Transverse colon (tissue), 4 donors: Measurements from ENCODE around the gene CHFR. TPM values are rescaled to one million over a fixed set of nuclear protein-coding genes. Genes with fewer than 3 reads are reported as not detected.
"Not testable (repeated sequence)": the region's sequence is repeated elsewhere in the genome, so short reads cannot be mapped to it uniquely, and the experiment has no call there.

Source experiments
- DNase-seq: peaks from one replicate; pipeline ENCODE4 v3.0.0-alpha.2; 2019
- H3K27ac ChIP-seq, 4 donors: fragments of 200-600 bp; sonication (generic); 2 replicates each; pipeline ENCODE4 v1.5.1; 2016 to 2018; ENCODE audit warnings: inconsistent platforms in 4 of 4
- H3K27me3 ChIP-seq: fragments of 200-600 bp; sonication (generic); 2 replicates; pipeline ENCODE4 v1.5.1; 2017; ENCODE audit warnings: inconsistent platforms
- H3K36me3 ChIP-seq, 4 donors: fragments of 200-600 bp; sonication (generic); 2 replicates each; pipeline ENCODE4 v1.5.1; 2017 to 2019; ENCODE audit warnings: inconsistent platforms in 4 of 4
- H3K4me1 ChIP-seq, 4 donors: fragments of 200-600 bp; sonication (generic); 2 replicates each; pipeline ENCODE4 v1.5.1; 2017 to 2020; ENCODE audit warnings: inconsistent platforms in 4 of 4
- H3K4me3 ChIP-seq, 4 donors: fragments of 200-600 bp; sonication (generic); 1 replicate in 1 of 4; 2 replicates in 3 of 4; pipeline versions ENCODE4 v1.5.1 to v1.6.1; 2017 to 2019; ENCODE audit warnings: inconsistent platforms in 4 of 4
- H3K9me3 ChIP-seq, 2 donors: fragments of 200-600 bp; sonication (generic); 2 replicates each; pipeline ENCODE4 v1.5.1; 2017 to 2019; ENCODE audit warnings: inconsistent platforms in 2 of 2
- EP300 ChIP-seq: sonication (generic); formaldehyde crosslinking; IDR thresholded peaks from one replicate; pipeline ENCODE4 v1.6.1; 2017; ENCODE audit warnings: antibody characterized with exemption, low read depth
- POLR2A ChIP-seq: fragments of 450-650 bp; IDR thresholded peaks from one replicate; pipeline ENCODE4 v1.6.1; 2016; ENCODE audit warnings: antibody characterized with exemption, mild to moderate bottlenecking, moderate library complexity
- POLR2AphosphoS5 ChIP-seq, 3 donors: sonication (generic); formaldehyde crosslinking; IDR thresholded peaks; one replicate each; pipeline ENCODE4 v1.6.1; 2016; ENCODE audit warnings: antibody characterized with exemption in 3 of 3
- WGBS, 2 donors: methylation state at CpG; one replicate each; pipeline ENCODE4 v1.1.5; 2018; ENCODE audit warnings: low coverage in 1 of 2; 5-methylcytosine and 5-hydroxymethylcytosine counted together
- in situ Hi-C, 4 donors: fragments of 200-750 bp; cut with MboI; loops; one replicate each; pipeline versions ENCODE4 v1.15.0 to v1.15.1; 2017; ENCODE audit warnings: low sequenced_read_pairs in 3 of 4, low pct_ligation_motif_present in 1 of 4, low pct_unique_long_range_greater_than_20kb in 1 of 4
- intact Hi-C: fragments of 100-400 bp; cut with DNase I; formaldehyde crosslinking; loops from one replicate; pipeline ENCODE4 v1.15.1; 2023; ENCODE audit warnings: low total_unique reads
- total RNA-seq, 4 donors: library from RNA; depleted of rRNA; stranded (reverse); fragments of >200 nt; gene quantifications; one replicate each; pipeline ENCODE4 v1.1.0, GENCODE V29; 2016
- TF ChIP-seq, protein P1 (sequence below), 5 experiments: fragments of 200-600 bp in 3 of 5; fragments of 450-650 bp in 2 of 5; sonication (generic) in 3 of 5; IDR thresholded peaks; 1 replicate in 2 of 5; 2 replicates in 3 of 5; pipeline ENCODE4 v1.5.1; 2016 to 2017; ENCODE audit warnings: antibody characterized with exemption in 5 of 5, inconsistent platforms in 3 of 5, mild to moderate bottlenecking in 2 of 5, moderate library complexity in 1 of 5

Gene CHFR
- total RNA-seq, 4 donors from 2014 or later, result 47.7 to 132 (median 61.9) TPM

DNA sequence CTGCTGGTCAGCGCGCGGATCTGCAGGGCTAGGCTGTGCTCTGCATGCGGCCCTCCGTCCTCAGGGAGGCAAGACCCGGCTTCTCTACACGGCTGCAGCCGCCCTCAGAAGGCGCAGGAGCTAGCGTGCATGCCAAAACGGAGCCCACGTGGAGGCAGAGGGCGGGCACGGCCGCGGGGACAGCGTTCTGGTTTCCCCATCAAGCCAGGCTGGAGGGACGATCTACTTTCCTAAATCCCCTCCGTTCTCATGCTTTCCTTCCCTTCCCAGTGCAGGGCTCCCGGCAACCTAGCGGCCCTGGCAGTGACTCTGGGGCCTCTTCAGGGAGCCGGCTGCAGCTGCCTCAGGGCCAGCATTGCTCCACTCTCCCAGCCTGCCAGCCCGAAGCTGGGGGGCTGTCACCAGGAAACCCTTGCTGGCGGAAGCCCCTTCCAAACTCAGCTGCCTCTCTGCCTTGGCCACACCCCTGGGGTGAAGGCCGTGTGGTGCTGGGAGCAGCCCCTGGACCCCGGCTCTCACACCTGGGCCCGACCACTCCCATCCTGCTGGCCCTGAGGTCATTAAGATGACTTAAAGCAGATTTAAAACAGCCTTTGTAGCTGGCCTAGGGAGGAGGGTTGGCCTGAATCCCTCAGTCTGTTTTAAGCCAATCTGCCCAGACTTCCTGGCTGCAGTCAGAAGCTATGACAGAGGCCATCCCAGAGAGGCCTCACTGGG, 49.6 kb downstream of the CHFR start:
- peak overlapping the region; percentile 54 to 79 (median 60) for H3K27ac ChIP-seq
- TF ChIP-seq, protein P1, sequence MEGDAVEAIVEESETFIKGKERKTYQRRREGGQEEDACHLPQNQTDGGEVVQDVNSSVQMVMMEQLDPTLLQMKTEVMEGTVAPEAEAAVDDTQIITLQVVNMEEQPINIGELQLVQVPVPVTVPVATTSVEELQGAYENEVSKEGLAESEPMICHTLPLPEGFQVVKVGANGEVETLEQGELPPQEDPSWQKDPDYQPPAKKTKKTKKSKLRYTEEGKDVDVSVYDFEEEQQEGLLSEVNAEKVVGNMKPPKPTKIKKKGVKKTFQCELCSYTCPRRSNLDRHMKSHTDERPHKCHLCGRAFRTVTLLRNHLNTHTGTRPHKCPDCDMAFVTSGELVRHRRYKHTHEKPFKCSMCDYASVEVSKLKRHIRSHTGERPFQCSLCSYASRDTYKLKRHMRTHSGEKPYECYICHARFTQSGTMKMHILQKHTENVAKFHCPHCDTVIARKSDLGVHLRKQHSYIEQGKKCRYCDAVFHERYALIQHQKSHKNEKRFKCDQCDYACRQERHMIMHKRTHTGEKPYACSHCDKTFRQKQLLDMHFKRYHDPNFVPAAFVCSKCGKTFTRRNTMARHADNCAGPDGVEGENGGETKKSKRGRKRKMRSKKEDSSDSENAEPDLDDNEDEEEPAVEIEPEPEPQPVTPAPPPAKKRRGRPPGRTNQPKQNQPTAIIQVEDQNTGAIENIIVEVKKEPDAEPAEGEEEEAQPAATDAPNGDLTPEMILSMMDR (IDR thresholded peaks at IDR 0.05), result no peak
- no peak for TF ChIP-seq POLR2AphosphoS5 (IDR thresholded peaks at IDR 0.05)
- TF ChIP-seq POLR2A, result no peak
- TF ChIP-seq EP300, result no peak
- H3K27me3 ChIP-seq, result no peaks in the 10 kb centered on the region
- peaks cover 0 to 27% (median 13%) of the 10 kb centered on the region in 4 donors for H3K36me3 ChIP-seq
- no peak for DNase-seq
- intact Hi-C loops, result no loop called here
- no peaks in the 10 kb centered on the region for H3K9me3 ChIP-seq
- H3K4me1 ChIP-seq, result peaks cover 7 to 15% (median 14%) of the 10 kb centered on the region in 4 donors
- in situ Hi-C loops, result no loop called here
- H3K4me3 ChIP-seq, result no peak overlapping the region
- 73 to 80% methylated on average over 9 to 27 of the region's 27 CpGs for WGBS, 2 donors

DNA sequence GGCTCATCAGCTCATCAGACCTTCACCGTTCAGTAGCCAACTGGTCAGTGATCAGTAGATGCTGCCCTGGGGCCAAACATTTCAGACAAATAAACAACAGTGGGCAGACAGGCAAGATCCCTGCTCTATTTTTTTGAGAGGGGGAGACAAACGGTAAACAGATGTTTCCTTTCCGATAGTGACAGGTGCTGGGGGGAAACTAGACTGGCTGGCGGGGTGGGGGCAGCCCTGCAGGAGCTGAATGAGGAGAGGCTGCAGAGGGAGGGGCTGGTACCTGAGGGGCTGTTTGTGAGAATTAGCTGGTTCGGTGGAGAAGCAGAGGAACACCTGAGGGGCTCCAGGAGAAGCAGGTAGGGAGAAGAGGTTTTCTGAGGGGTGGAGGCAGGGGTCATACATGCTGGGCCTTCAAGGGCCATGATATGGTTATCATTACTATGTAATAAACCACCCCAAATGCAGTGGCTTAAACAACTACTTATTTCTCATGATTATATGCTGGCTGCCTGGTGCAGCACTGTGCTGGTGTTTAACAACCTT, 50.5 kb downstream of the CHFR start:
- DNase-seq, result peak; percentile 49
- WGBS, 2 donors, result 73% methylated on average over 2 to 5 of the region's 5 CpGs
- intact Hi-C loops (no loop called here), in situ Hi-C loops (no loop called here)
- Histone ChIP-seq H3K4me1 (peaks cover 7 to 15% (median 14%) of the 10 kb centered on the region in 4 donors), H3K36me3 (peaks cover 0 to 18% (median 9%) of the 10 kb centered on the region in 4 donors), H3K9me3 (no peaks in the 10 kb centered on the region), H3K27me3 (no peaks in the 10 kb centered on the region), H3K27ac (peak overlapping the region in 2 of 4 donors; percentile 54 to 79), H3K4me3 (no peak overlapping the region)
- no peak for TF ChIP-seq POLR2AphosphoS5 (IDR thresholded peaks at IDR 0.05)
- no peak for TF ChIP-seq POLR2A
- TF ChIP-seq, protein P1 (IDR thresholded peaks at IDR 0.05), result no peak
- no peak for TF ChIP-seq EP300

DNA sequence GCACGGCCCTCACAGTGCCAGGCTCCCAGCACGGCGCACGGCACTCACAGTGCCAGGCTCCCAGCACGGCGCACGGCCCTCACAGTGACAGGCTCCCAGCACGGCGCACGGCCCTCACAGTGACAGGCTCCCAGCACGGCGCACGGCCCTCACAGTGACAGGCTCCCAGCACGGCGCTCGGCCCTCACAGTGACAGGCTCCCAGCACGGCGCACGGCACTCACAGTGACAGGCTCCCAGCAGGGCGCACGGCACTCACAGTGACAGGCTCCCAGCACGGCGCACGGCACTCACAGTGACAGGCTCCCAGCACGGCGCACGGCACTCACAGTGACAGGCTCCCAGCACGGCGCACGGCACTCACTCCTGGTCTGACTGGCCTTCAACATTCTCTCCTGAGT, 51.2 kb downstream of the CHFR start:
- Histone ChIP-seq H3K36me3 (peaks cover 0 to 13% (median 6%) of the 10 kb centered on the region in 4 donors), H3K27ac (peak overlapping the region in 1 of 4 donors; percentile 43), H3K4me1 (peaks cover 7 to 15% (median 14%) of the 10 kb centered on the region in 4 donors)
- DNase-seq, in situ Hi-C loops, H3K4me3 ChIP-seq, H3K9me3 ChIP-seq, intact Hi-C loops, H3K27me3 ChIP-seq: not testable (repeated sequence)
- 91% methylated on average over 20 of the region's 30 CpGs; no CpG with 5 or more reads in 1 of the 2 donors for WGBS, 2 donors

DNA sequence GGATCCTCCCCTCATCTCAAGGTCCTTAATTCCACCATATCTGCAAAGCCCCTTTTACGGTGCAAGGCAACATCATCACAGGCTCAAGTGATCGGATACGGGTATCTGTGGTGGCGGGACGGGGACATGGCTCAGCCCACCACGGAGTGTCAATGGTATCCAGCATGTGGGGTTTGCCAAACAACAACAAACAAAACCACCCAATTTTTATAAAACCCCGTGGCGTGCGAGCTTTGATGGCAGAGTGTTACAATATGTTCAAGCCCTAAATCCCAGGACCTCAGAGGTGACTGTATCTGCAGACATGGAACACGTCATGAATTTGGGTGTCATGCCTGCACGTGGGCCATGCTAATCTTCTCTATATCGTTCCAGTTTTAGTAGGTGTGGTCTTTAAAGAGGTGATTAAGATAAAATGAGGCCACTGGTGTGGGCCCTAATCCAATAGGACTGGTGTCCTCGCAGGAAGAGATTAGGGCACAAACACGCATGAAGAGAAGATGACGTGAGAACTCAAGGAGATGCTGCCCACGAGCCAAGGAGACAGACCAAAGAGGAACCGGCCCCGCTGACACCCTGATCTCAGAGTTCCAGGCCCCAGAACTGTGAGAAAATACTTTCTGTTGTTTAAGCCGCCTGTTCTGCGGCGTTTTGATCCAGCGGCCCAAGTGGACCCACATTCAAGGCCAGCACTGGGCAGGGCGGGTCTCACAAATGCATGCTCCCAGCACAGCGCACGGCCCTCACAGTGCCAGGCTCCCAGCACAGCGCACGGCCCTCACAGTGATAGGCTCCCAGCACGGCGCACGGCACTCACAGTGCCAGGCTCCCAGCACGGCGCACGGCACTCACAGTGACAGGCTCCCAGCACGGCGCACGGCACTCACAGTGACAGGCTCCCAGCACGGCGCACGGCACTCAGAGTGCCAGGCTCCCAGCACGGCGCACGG, 52.1 kb downstream of the CHFR start:
- 92 to 95% methylated on average over 6 to 31 of the region's 42 CpGs for WGBS, 2 donors
- intact Hi-C loops (no loop called here), in situ Hi-C loops (no loop called here)
- no peak for DNase-seq
- peaks cover 7 to 15% (median 14%) of the 10 kb centered on the region in 4 donors for H3K4me1 ChIP-seq
- no peaks in the 10 kb centered on the region for H3K27me3 ChIP-seq
- H3K9me3 ChIP-seq, result no peaks in the 10 kb centered on the region
- TF ChIP-seq, protein P1 (IDR thresholded peaks at IDR 0.05), result no peak
- no peak for TF ChIP-seq POLR2AphosphoS5 (IDR thresholded peaks at IDR 0.05)
- no peak for TF ChIP-seq EP300
- TF ChIP-seq POLR2A, result no peak
- no peak overlapping the region for H3K27ac ChIP-seq
- peaks cover 0 to 5% (median 2%) of the 10 kb centered on the region in 4 donors for H3K36me3 ChIP-seq
- no peak overlapping the region for H3K4me3 ChIP-seq
